Skin epidermis (tissue), 12 donors: Measurements from ENCODE around the gene TRDN.

ENCODE experiments used
- H3K27ac ChIP-seq, 21 experiments: fragments of 200-600 bp; sonication (generic) in 11 of 21; one replicate each; pipeline ENCODE4 v1.5.0; 2020; ENCODE audit warnings: mild to moderate bottlenecking in 3 of 21, inconsistent platforms in 2 of 21, moderate library complexity in 2 of 21
- H3K4me3 ChIP-seq, 7 experiments: fragments of 200-600 bp; sonication (generic) in 2 of 7; one replicate each; pipeline ENCODE4 v1.5.0; 2020; ENCODE audit warnings: inconsistent platforms in 2 of 7, mild to moderate bottlenecking in 2 of 7, moderate library complexity in 1 of 7

The TRDN gene

GRCh38 chr6:123439371-123439770 is 197.4 kb downstream of the TRDN start:
- Histone ChIP-seq H3K27ac (no peak overlapping the region), H3K4me3 (no peak overlapping the region)

GRCh38 chr6:123434186-123434585 is 202.6 kb downstream of the TRDN start:
- no peak overlapping the region for H3K27ac ChIP-seq
- no peak overlapping the region for H3K4me3 ChIP-seq

- Histone ChIP-seq H3K27ac (no peak overlapping the region), H3K4me3 (no peak overlapping the region)
Measured at GRCh38 chr6:123430970-123431369, 205.8 kb downstream of the TRDN start.

- Histone ChIP-seq H3K4me3 (no peak overlapping the region), H3K27ac (no peak overlapping the region)
Measured at GRCh38 chr6:123427008-123427407, 209.7 kb downstream of the TRDN start.

- Histone ChIP-seq H3K4me3 (no peak overlapping the region), H3K27ac (no peak overlapping the region)
Measured at GRCh38 chr6:123423130-123423529, 213.6 kb downstream of the TRDN start.

- Histone ChIP-seq H3K27ac (no peak overlapping the region), H3K4me3 (no peak overlapping the region)
Measured at GRCh38 chr6:123420512-123420911, 216.2 kb downstream of the TRDN start.

- Histone ChIP-seq H3K27ac (no peak overlapping the region), H3K4me3 (no peak overlapping the region)
Measured at GRCh38 chr6:123418071-123418470, 218.7 kb downstream of the TRDN start.

- H3K4me3 ChIP-seq: no peak overlapping the region
Measured at GRCh38 chr6:123417535-123417934, 219.2 kb downstream of the TRDN start.

GRCh38 chr6:123415844-123416468 is 220.8 kb downstream of the TRDN start:
- Histone ChIP-seq H3K4me3 (no peak overlapping the region), H3K27ac (no peak overlapping the region)

More at GRCh38 chr6:123417535-123417934, 219.2 kb downstream of the TRDN start:
- no peak overlapping the region for H3K27ac ChIP-seq

- Histone ChIP-seq H3K4me3 (no peak overlapping the region), H3K27ac (no peak overlapping the region)
Measured at GRCh38 chr6:123404975-123405374, 231.8 kb downstream of the TRDN start.

GRCh38 chr6:123402052-123402451 is 234.7 kb downstream of the TRDN start:
- H3K4me3 ChIP-seq: no peak overlapping the region
- H3K27ac ChIP-seq: no peak overlapping the region

- H3K27ac ChIP-seq: no peak overlapping the region
Measured at GRCh38 chr6:123398072-123398471, 238.7 kb downstream of the TRDN start.

GRCh38 chr6:123393331-123393730 is 243.4 kb downstream of the TRDN start:
- Histone ChIP-seq H3K27ac (no peak overlapping the region), H3K4me3 (no peak overlapping the region)

More at GRCh38 chr6:123398072-123398471, 238.7 kb downstream of the TRDN start:
- no peak overlapping the region for H3K4me3 ChIP-seq

- Histone ChIP-seq H3K27ac (no peak overlapping the region), H3K4me3 (no peak overlapping the region)
Measured at GRCh38 chr6:123383718-123384117, 253.0 kb downstream of the TRDN start.

GRCh38 chr6:123380257-123380656 is 256.5 kb downstream of the TRDN start:
- Histone ChIP-seq H3K4me3 (no peak overlapping the region), H3K27ac (no peak overlapping the region)

- no peak overlapping the region for H3K4me3 ChIP-seq
- no peak overlapping the region for H3K27ac ChIP-seq
Measured at GRCh38 chr6:123372737-123373136, 264.0 kb downstream of the TRDN start.

GRCh38 chr6:123363912-123364311 is 272.8 kb downstream of the TRDN start:
- Histone ChIP-seq H3K27ac (no peak overlapping the region), H3K4me3 (no peak overlapping the region)

GRCh38 chr6:123360359-123360758 is 276.4 kb downstream of the TRDN start:
- H3K4me3 ChIP-seq: no peak overlapping the region
- H3K27ac ChIP-seq: no peak overlapping the region

GRCh38 chr6:123352705-123353104 is 284.0 kb downstream of the TRDN start:
- Histone ChIP-seq H3K27ac (no peak overlapping the region), H3K4me3 (no peak overlapping the region)

- Histone ChIP-seq H3K27ac (no peak overlapping the region), H3K4me3 (no peak overlapping the region)
Measured at GRCh38 chr6:123352279-123352678, 284.5 kb downstream of the TRDN start.

GRCh38 chr6:123343836-123344235 is 292.9 kb downstream of the TRDN start:
- H3K27ac ChIP-seq: no peak overlapping the region
- no peak overlapping the region for H3K4me3 ChIP-seq

GRCh38 chr6:123338394-123338793 is 298.4 kb downstream of the TRDN start:
- H3K27ac ChIP-seq: no peak overlapping the region

More at GRCh38 chr6:123338394-123338793, 298.4 kb downstream of the TRDN start:
- no peak overlapping the region for H3K4me3 ChIP-seq
